K562 (cell line): ENCODE data around the gene MTG2. TPM values are rescaled to one million over a fixed set of nuclear protein-coding genes. Genes with fewer than 3 reads are reported as not detected.

Experiments used
- ARID2 ChIP-seq: fragments of 450-650 bp; IDR thresholded peaks from 2 replicates; pipeline ENCODE4 v1.6.1; 2017; ENCODE audit warnings: antibody characterized with exemption, mild to moderate bottlenecking
- ATF1 ChIP-seq, 2 experiments: fragments of 450-650 bp in 1 of 2; IDR thresholded peaks; 2 replicates each; pipeline ENCODE4 v1.6.1; 2016; ENCODE audit warnings: missing compliant biosample characterization in 1 of 2, missing genetic modification characterization in 1 of 2
- FOSL1 ChIP-seq: fragments of 200-800 bp; sonication (Bioruptor generic); conservative IDR thresholded peaks from 2 replicates; pipeline ENCODE4 v1.6.1; 2016; ENCODE audit warnings: missing genetic modification characterization, missing compliant biosample characterization
- GABPB1 ChIP-seq: sonication (generic); formaldehyde crosslinking; IDR thresholded peaks from 2 replicates; pipeline ENCODE4 v1.8.0; 2022; ENCODE audit warnings: mild to moderate bottlenecking, missing genetic modification reagents
- KLF1 ChIP-seq: fragments of 450-650 bp; IDR thresholded peaks from 2 replicates; pipeline ENCODE4 v1.6.1; 2016; ENCODE audit warnings: missing genetic modification characterization, missing compliant biosample characterization
- LCOR ChIP-seq: sonication (generic); formaldehyde crosslinking; IDR thresholded peaks from 2 replicates; pipeline ENCODE4 v1.8.0; 2022; ENCODE audit warnings: mild to moderate bottlenecking, missing genetic modification reagents
- MAFK ChIP-seq: IDR thresholded peaks from 2 replicates; pipeline ENCODE4 v1.6.1; 2011; ENCODE audit warnings: low read length, improper control_type of control experiment
- MCM5 ChIP-seq: fragments of 450-650 bp; IDR thresholded peaks from 2 replicates; pipeline ENCODE4 v1.6.1; 2016; ENCODE audit warnings: low read depth
- MEIS2 ChIP-seq: fragments of 450-650 bp; IDR thresholded peaks from 2 replicates; pipeline ENCODE4 v1.6.1; 2014; ENCODE audit warnings: mild to moderate bottlenecking; ENCODE audit not compliant: partially characterized antibody
- NBN ChIP-seq: fragments of 450-650 bp; IDR thresholded peaks from 2 replicates; pipeline ENCODE4 v1.6.1; 2016; ENCODE audit warnings: low read depth, mild to moderate bottlenecking
- NR4A1 ChIP-seq, 2 experiments: fragments of 250-450 bp in 1 of 2; fragments of 450-650 bp in 1 of 2; sonication (Bioruptor Pico) in 1 of 2; IDR thresholded peaks; 2 replicates each; pipeline versions ENCODE4 v1.4.0 to v1.6.1; 2016 to 2020; ENCODE audit warnings: mild to moderate bottlenecking in 2 of 2, missing compliant biosample characterization in 1 of 2, missing genetic modification characterization in 1 of 2, moderate library complexity in 1 of 2
- POLR2AphosphoS2 ChIP-seq: IDR thresholded peaks from 2 replicates; pipeline ENCODE4 v1.6.1; 2012; ENCODE audit warnings: low read length, improper control_type of control experiment
- RBM25 ChIP-seq: fragments of 200-400 bp; formaldehyde crosslinking; IDR thresholded peaks from 2 replicates; pipeline ENCODE4 v1.6.1; 2018; ENCODE audit warnings: low read length, low read depth, moderate library complexity; ENCODE audit not compliant: severe bottlenecking
- TCF3 ChIP-seq: sonication (generic); formaldehyde crosslinking; IDR thresholded peaks from 2 replicates; pipeline ENCODE4 v1.4.0; 2020; ENCODE audit warnings: mild to moderate bottlenecking, missing genetic modification reagents
- TFAM ChIP-seq: fragments of 250-450 bp; sonication (Bioruptor Pico); conservative IDR thresholded peaks from 2 replicates; pipeline ENCODE4 v1.5.0; 2021; ENCODE audit warnings: mild to moderate bottlenecking, moderate library complexity
- ZNF584 ChIP-seq: fragments of 200-800 bp; sonication (Bioruptor generic); IDR thresholded peaks from 2 replicates; pipeline ENCODE4 v1.6.1; 2016; ENCODE audit warnings: low read depth, mild to moderate bottlenecking, missing genetic modification characterization, missing compliant biosample characterization
- polyA plus RNA-seq, 8 experiments: library from polyadenylated mRNA; depleted of rRNA in 4 of 8; stranded (reverse) in 5 of 8; unstranded in 3 of 8; fragments of >200 nt; fragmentation: Nextera tagmentation in 2 of 8; fragmentation: Illumina TruSeq in 1 of 8; extraction: Ambion mirVana in 2 of 8; extraction: Trizol in 1 of 8; gene quantifications; 2 replicates each; pipeline versions ENCODE4 v1.2.1 to v1.2.3, GENCODE V29; 2011 to 2014; ENCODE audit warnings: inconsistent platforms in 1 of 8, missing spikeins in 1 of 8
- total RNA-seq, 7 experiments: library from RNA; depleted of rRNA in 6 of 7; stranded (reverse); fragments of >200 nt in 6 of 7; fragmentation: Illumina TruSeq in 2 of 7; extraction: Trizol in 2 of 7; gene quantifications; 2 replicates each; pipeline versions ENCODE4 v1.2.1 to v1.2.3, GENCODE V29; 2011 to 2021; ENCODE audit warnings: low replicate concordance in 1 of 7
- TF ChIP-seq, protein P1 (sequence below): IDR thresholded peaks from 2 replicates; pipeline ENCODE4 v1.6.1; 2014; ENCODE audit warnings: antibody characterized with exemption
- TF ChIP-seq, protein P2 (sequence below): fragments of 450-650 bp; IDR thresholded peaks from one replicate; pipeline ENCODE4 v1.6.1; 2018; ENCODE audit warnings: mild to moderate bottlenecking, moderate library complexity; ENCODE audit not compliant: partially characterized antibody
- TF ChIP-seq, protein P3 (sequence below): fragments of 450-650 bp; formaldehyde crosslinking; IDR thresholded peaks from 2 replicates; pipeline ENCODE4 v1.4.0; 2020; ENCODE audit warnings: mild to moderate bottlenecking, mixed read lengths
- TF ChIP-seq, protein P4 (sequence below): fragments of 250-450 bp; sonication (Bioruptor Pico); IDR thresholded peaks from 2 replicates; pipeline ENCODE4 v1.4.0; 2020; ENCODE audit warnings: mild to moderate bottlenecking
- TF ChIP-seq, protein P5 (sequence below): sonication (generic); formaldehyde crosslinking; IDR thresholded peaks from 2 replicates; pipeline ENCODE4 v1.5.0; 2020; ENCODE audit warnings: missing genetic modification reagents

Gene MTG2
- total and polyA plus RNA-seq, 9 of the 15 experiments (the other 6 are each of a cell fraction or from before 2014, with no cell fraction given): 8.7 to 67.5 (median 44.5) TPM

DNA sequence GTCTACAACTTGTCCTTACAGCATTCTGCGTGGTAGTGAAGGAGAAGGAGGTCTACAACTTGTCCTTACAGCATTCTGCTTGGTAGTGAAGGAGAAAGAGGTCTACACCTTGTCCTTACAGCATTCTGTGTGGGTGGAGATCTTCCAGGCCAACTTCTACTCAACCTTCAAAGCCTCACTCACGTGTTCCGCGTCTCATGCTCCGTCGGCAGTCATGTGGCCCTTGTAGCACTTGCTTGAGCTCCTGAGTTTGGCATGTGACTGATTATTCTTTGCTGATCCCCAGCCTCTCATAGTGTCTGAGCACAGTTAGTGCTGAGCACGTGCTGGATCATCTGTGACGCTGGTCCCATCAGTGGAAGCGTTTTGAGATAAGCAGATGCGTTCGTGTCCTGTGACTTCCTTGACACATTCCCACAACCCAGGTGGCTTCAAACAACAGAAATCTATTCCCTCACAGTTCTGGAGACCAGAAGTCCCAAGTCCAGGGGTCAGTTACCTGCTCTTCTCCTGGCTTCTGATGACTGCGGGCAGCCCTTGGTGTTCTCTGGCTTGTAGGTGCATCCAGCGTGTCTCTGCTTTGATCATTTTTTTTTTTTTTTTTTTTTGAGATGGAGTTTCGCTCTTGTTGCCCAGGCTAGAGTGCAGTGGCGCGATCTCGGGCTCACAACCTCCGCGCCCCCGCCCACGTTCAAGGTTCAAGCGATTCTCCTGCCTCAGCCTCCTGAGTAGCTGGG lies 36.6 kb upstream of the MTG2 start (continued):
- TF ChIP-seq POLR2AphosphoS2: no peak
- peak; percentile 52; the same call in 1 of the 2 replicates for TF ChIP-seq LCOR (CRISPR knock-in tag)
- TF ChIP-seq, protein P1, sequence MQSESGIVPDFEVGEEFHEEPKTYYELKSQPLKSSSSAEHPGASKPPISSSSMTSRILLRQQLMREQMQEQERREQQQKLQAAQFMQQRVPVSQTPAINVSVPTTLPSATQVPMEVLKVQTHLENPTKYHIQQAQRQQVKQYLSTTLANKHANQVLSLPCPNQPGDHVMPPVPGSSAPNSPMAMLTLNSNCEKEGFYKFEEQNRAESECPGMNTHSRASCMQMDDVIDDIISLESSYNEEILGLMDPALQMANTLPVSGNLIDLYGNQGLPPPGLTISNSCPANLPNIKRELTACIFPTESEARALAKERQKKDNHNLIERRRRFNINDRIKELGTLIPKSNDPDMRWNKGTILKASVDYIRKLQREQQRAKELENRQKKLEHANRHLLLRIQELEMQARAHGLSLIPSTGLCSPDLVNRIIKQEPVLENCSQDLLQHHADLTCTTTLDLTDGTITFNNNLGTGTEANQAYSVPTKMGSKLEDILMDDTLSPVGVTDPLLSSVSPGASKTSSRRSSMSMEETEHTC: peak; percentile 77; the same call in 1 of the 2 replicates
- TF ChIP-seq ATF1 (CRISPR knock-in tag; IDR thresholded peaks at IDR 0.05): no peak
- peak; percentile 87 for TF ChIP-seq ATF1 (tag; IDR thresholded peaks at IDR 0.05)
- TF ChIP-seq ARID2: no peak
- TF ChIP-seq MCM5: no peak
- no peak for TF ChIP-seq KLF1 (tag)
- TF ChIP-seq, protein P2, sequence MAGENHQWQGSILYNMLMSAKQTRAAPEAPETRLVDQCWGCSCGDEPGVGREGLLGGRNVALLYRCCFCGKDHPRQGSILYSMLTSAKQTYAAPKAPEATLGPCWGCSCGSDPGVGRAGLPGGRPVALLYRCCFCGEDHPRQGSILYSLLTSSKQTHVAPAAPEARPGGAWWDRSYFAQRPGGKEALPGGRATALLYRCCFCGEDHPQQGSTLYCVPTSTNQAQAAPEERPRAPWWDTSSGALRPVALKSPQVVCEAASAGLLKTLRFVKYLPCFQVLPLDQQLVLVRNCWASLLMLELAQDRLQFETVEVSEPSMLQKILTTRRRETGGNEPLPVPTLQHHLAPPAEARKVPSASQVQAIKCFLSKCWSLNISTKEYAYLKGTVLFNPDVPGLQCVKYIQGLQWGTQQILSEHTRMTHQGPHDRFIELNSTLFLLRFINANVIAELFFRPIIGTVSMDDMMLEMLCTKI: no peak
- TF ChIP-seq FOSL1 (tag): peak; percentile 57
- TF ChIP-seq TFAM: no peak
- TF ChIP-seq NR4A1 (CRISPR knock-in tag; IDR thresholded peaks at IDR 0.05): no peak
- TF ChIP-seq NR4A1 (tag; IDR thresholded peaks at IDR 0.05): peak; percentile 52; the same call in 1 of the 2 replicates
- TF ChIP-seq, protein P3, sequence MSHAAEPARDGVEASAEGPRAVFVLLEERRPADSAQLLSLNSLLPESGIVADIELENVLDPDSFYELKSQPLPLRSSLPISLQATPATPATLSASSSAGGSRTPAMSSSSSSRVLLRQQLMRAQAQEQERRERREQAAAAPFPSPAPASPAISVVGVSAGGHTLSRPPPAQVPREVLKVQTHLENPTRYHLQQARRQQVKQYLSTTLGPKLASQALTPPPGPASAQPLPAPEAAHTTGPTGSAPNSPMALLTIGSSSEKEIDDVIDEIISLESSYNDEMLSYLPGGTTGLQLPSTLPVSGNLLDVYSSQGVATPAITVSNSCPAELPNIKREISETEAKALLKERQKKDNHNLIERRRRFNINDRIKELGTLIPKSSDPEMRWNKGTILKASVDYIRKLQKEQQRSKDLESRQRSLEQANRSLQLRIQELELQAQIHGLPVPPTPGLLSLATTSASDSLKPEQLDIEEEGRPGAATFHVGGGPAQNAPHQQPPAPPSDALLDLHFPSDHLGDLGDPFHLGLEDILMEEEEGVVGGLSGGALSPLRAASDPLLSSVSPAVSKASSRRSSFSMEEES (CRISPR knock-in tag): peak; percentile 81
- TF ChIP-seq MAFK: no peak; the same call in 1 of the 2 replicates
- no peak for TF ChIP-seq ZNF584 (CRISPR knock-in tag)
- peak; percentile 65 for TF ChIP-seq TCF3 (CRISPR knock-in tag)
- no peak for TF ChIP-seq RBM25
- 0 out of 2 replicates have a peak, but pooled peaks have one; percentile 43 for TF ChIP-seq GABPB1
- TF ChIP-seq, protein P4, sequence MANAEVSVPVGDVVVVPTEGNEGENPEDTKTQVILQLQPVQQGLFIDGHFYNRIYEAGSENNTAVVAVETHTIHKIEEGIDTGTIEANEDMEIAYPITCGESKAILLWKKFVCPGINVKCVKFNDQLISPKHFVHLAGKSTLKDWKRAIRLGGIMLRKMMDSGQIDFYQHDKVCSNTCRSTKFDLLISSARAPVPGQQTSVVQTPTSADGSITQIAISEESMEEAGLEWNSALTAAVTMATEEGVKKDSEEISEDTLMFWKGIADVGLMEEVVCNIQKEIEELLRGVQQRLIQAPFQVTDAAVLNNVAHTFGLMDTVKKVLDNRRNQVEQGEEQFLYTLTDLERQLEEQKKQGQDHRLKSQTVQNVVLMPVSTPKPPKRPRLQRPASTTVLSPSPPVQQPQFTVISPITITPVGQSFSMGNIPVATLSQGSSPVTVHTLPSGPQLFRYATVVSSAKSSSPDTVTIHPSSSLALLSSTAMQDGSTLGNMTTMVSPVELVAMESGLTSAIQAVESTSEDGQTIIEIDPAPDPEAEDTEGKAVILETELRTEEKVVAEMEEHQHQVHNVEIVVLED: peak; percentile 56
- peak; percentile 54 for TF ChIP-seq MEIS2
- peak; percentile 77; the same call in 1 of the 2 replicates for TF ChIP-seq NBN
- TF ChIP-seq, protein P5, sequence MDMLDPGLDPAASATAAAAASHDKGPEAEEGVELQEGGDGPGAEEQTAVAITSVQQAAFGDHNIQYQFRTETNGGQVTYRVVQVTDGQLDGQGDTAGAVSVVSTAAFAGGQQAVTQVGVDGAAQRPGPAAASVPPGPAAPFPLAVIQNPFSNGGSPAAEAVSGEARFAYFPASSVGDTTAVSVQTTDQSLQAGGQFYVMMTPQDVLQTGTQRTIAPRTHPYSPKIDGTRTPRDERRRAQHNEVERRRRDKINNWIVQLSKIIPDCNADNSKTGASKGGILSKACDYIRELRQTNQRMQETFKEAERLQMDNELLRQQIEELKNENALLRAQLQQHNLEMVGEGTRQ (CRISPR knock-in tag): peak; percentile 92
